Measurements from ENCODE around the gene RNF144A. TPM values are rescaled to one million over a fixed set of nuclear protein-coding genes. Genes with fewer than 3 reads are reported as not detected.

RNF144A gene
- total RNA-seq, 1 experiment from 2014 or later: 13.6 TPM

GRCh38 chr2:7028846-7029245 is 111.6 kb downstream of the RNF144A start:
- BruUV-seq (replicated peaks): no TSS peak
- no peaks in the 10 kb centered on the region for H3K36me3 ChIP-seq (ENCODE audit: insufficient read depth, low read length, poor library complexity, severe bottlenecking)
- POLR2A ChIA-PET (ENCODE audit: low non-redundant PET): no interaction called here

GRCh38 chr2:7029291-7030059 is 112.3 kb downstream of the RNF144A start:
- intact Hi-C loops (cut with micrococcal nuclease; ENCODE audit: unreplicated experiment): loop anchor here (5.0 kb wide), 1 partner anchor 112 kb away; the partner anchor contains the start of gene RNF144A
- CTCF ChIA-PET: no interaction called here
- no peak for DNase-seq (ENCODE audit: low spot score)
- Histone ChIP-seq H3K27me3 (replicated peaks; ENCODE audit: insufficient read depth, low read depth, low read length, poor library complexity) (no peaks in the 10 kb centered on the region), H3K36me3 (ENCODE audit: insufficient read depth, low read length, poor library complexity, severe bottlenecking) (no peaks in the 10 kb centered on the region), H3K4me1 (ENCODE audit: insufficient read depth, low read length, poor library complexity, severe bottlenecking) (no peaks in the 10 kb centered on the region), H3K4me3 (ENCODE audit: low read depth, low read length, poor library complexity, severe bottlenecking) (no peak overlapping the region), H3K27ac (ENCODE audit: low read depth, low read length, poor library complexity, severe bottlenecking) (no peak overlapping the region), H3K9me3 (ENCODE audit: low read depth, low read length, poor library complexity, severe bottlenecking) (no peaks in the 10 kb centered on the region)
- POLR2A ChIA-PET (ENCODE audit: low non-redundant PET): no interaction called here
- no peak for TF ChIP-seq CTCF (conservative IDR thresholded peaks at IDR 0.05; ENCODE audit: low read depth, low read length)
- no TSS peak for BruUV-seq (replicated peaks)

More at GRCh38 chr2:7028846-7029245, 111.6 kb downstream of the RNF144A start:
- H3K27me3 ChIP-seq (replicated peaks; ENCODE audit: insufficient read depth, low read depth, low read length, poor library complexity): no peaks in the 10 kb centered on the region
- no peak overlapping the region for H3K27ac ChIP-seq (ENCODE audit: low read depth, low read length, poor library complexity, severe bottlenecking)
- H3K4me1 ChIP-seq (ENCODE audit: insufficient read depth, low read length, poor library complexity, severe bottlenecking): no peaks in the 10 kb centered on the region
- intact Hi-C loops (cut with micrococcal nuclease; ENCODE audit: unreplicated experiment): loop anchor here (5.0 kb wide), 1 partner anchor 112 kb away; the partner anchor contains the start of gene RNF144A
- TF ChIP-seq CTCF (conservative IDR thresholded peaks at IDR 0.05; ENCODE audit: low read depth, low read length): no peak
- no peak for TF ChIP-seq EZH2 (IDR thresholded peaks at IDR 0.05; ENCODE audit: borderline replicate concordance, low read depth, low read length, poor library complexity, severe bottlenecking)
- H3K4me3 ChIP-seq (ENCODE audit: low read depth, low read length, poor library complexity, severe bottlenecking): no peak overlapping the region
- no peaks in the 10 kb centered on the region for H3K9me3 ChIP-seq (ENCODE audit: low read depth, low read length, poor library complexity, severe bottlenecking)
- CTCF ChIA-PET: no interaction called here
- DNase-seq (ENCODE audit: low spot score): no peak

- Histone ChIP-seq H3K4me3 (ENCODE audit: low read depth, low read length, poor library complexity, severe bottlenecking) (no peak overlapping the region), H3K9me3 (ENCODE audit: low read depth, low read length, poor library complexity, severe bottlenecking) (no peaks in the 10 kb centered on the region), H3K36me3 (ENCODE audit: insufficient read depth, low read length, poor library complexity, severe bottlenecking) (no peaks in the 10 kb centered on the region), H3K27me3 (replicated peaks; ENCODE audit: insufficient read depth, low read depth, low read length, poor library complexity) (no peaks in the 10 kb centered on the region), H3K27ac (ENCODE audit: low read depth, low read length, poor library complexity, severe bottlenecking) (no peak overlapping the region), H3K4me1 (ENCODE audit: insufficient read depth, low read length, poor library complexity, severe bottlenecking) (no peaks in the 10 kb centered on the region)
- POLR2A ChIA-PET (ENCODE audit: low non-redundant PET): no interaction called here
- intact Hi-C loops (cut with micrococcal nuclease; ENCODE audit: unreplicated experiment): no loop called here
- CTCF ChIA-PET: no interaction called here
- no TSS peak for BruUV-seq (replicated peaks)
- DNase-seq (ENCODE audit: low spot score): no peak
- no peak for TF ChIP-seq EZH2 (IDR thresholded peaks at IDR 0.05; ENCODE audit: borderline replicate concordance, low read depth, low read length, poor library complexity, severe bottlenecking)
- TF ChIP-seq CTCF (conservative IDR thresholded peaks at IDR 0.05; ENCODE audit: low read depth, low read length): no peak
These were observed 113.6 kb downstream of the RNF144A start for GRCh38 chr2:7030810-7031209.

All from A673 (cell line).